ENCODE results near the gene CYP8B1. TPM values are rescaled to one million over a fixed set of nuclear protein-coding genes. Genes with fewer than 3 reads are reported as not detected.

The CYP8B1 gene
- total and polyA plus RNA-seq, 2 of the 13 experiments (the other 11 are each of a cell fraction or from before 2014, with no cell fraction given): 0.58 to 2.0 TPM

- no peak for TF ChIP-seq DBP (CRISPR knock-in tag; IDR thresholded peaks at IDR 0.05; ENCODE audit: not compliant biosample characterization)
- peak; percentile 96 for TF ChIP-seq ZNF768 (CRISPR knock-in tag; IDR thresholded peaks at IDR 0.05)
These were observed 22.6 kb downstream of the CYP8B1 start (continued) for GRCh38 chr3:42853056-42853455.

- ATAC-seq (no peak), FAIRE-seq (no peak), DNase-seq (ENCODE audit: low spot score) (no peak)
- POLR2A ChIA-PET: interaction anchor here (1.2 to 2.1 kb wide), 5 partner anchors 13 to 25 kb away, joined by 4 to 10 read pairs (median 6); partner anchors contain the start of gene CYP8B1
- Histone ChIP-seq H3K4me2 (ENCODE audit: low read depth, low read length) (peak overlapping the region; percentile 10), H3K27me3 (ENCODE audit: control insufficient read depth in 1 of 2, insufficient read depth in 2 of 2, low read length in 2 of 2) (no peaks in the 10 kb centered on the region), H3K4me3 (replicated peaks in 1 of 3; ENCODE audit: insufficient read depth in 1 of 3, low read depth in 2 of 3, low read length in 3 of 3) (no peak overlapping the region), H3K27ac (ENCODE audit: extremely low read length, insufficient read depth, low read length) (peak overlapping the region; percentile 98), H3K4me1 (ENCODE audit: insufficient read depth, low read length) (peaks cover 95% of the 10 kb centered on the region), H2AFZ (ENCODE audit: low read length) (no peak overlapping the region), H4K20me1 (ENCODE audit: insufficient read depth, low read length) (no peaks in the 10 kb centered on the region), H3K9me3 (ENCODE audit: low read length) (no peaks in the 10 kb centered on the region), H3K9ac (ENCODE audit: insufficient read depth, low read depth, low read length) (peak overlapping the region; percentile 58), H3K36me3 (replicated peaks in 1 of 2; ENCODE audit: control insufficient read depth in 1 of 2, insufficient read depth in 2 of 2, low read length in 2 of 2) (no peaks in the 10 kb centered on the region), H3K79me2 (ENCODE audit: insufficient read depth, low read length) (no peaks in the 10 kb centered on the region)
- no TSS peak for BruUV-seq (replicated peaks)
- in situ Hi-C loops (cut with HindIII; ENCODE audit: extremely low pct_ligation_motif_present, low pct_unique_long_range_greater_than_20kb): no loop called here
- WGBS (ENCODE audit: low lambda C conversion rate): 31% methylated on average over 2 of the region's 2 CpGs
- intact Hi-C loops (cut with micrococcal nuclease; ENCODE audit: unreplicated experiment): no loop called here
- CTCF ChIA-PET (ENCODE audit: low intra/inter-chr PET ratio, low total read pairs): no interaction called here
- TF ChIP-seq ZNF687 (CRISPR knock-in tag; IDR thresholded peaks at IDR 0.05): peak; percentile 28; the same call in 1 of the 2 replicates
- TF ChIP-seq SP1 (IDR thresholded peaks at IDR 0.05): no peak
- TF ChIP-seq SP1 (CRISPR knock-in tag; IDR thresholded peaks at IDR 0.05): no peak
- TF ChIP-seq ZFX (CRISPR knock-in tag; IDR thresholded peaks at IDR 0.05; ENCODE audit: low read depth): peak; percentile 29; the same call in 1 of the 2 replicates
- no peak for TF ChIP-seq ZC3H13 (CRISPR knock-in tag; IDR thresholded peaks at IDR 0.05)
- peak; percentile 49; the same call in 1 of the 2 replicates for TF ChIP-seq MED1 (CRISPR knock-in tag; IDR thresholded peaks at IDR 0.05)
- 0 out of 2 replicates have a peak, but pooled peaks have one; percentile 41 for TF ChIP-seq ZNF224 (CRISPR knock-in tag; IDR thresholded peaks at IDR 0.05)
- no peak for TF ChIP-seq ZNF75D (CRISPR knock-in tag; IDR thresholded peaks at IDR 0.05; ENCODE audit: borderline replicate concordance)
- 0 out of 2 replicates have a peak, but pooled peaks have one; percentile 29 for TF ChIP-seq MEIS1 (CRISPR knock-in tag; IDR thresholded peaks at IDR 0.05; ENCODE audit: borderline replicate concordance)
- TF ChIP-seq ZFP36L1 (CRISPR knock-in tag; IDR thresholded peaks at IDR 0.05): no peak
- TF ChIP-seq ZNF275 (CRISPR knock-in tag; IDR thresholded peaks at IDR 0.05; ENCODE audit: borderline replicate concordance): no peak
- TF ChIP-seq NBN (conservative IDR thresholded peaks at IDR 0.05): no peak
These were observed 23.2 kb downstream of the CYP8B1 start for GRCh38 chr3:42852441-42852840.

All from HepG2 (cell line).